GM12892 (cell line): Measurements from ENCODE around the gene FMN2.

Experiments
- DNase-seq: peaks from one replicate; pipeline ENCODE4 v3.0.0; 2011; ENCODE audit not compliant: insufficient read length
- FAIRE-seq: peaks from 2 replicates; lab custom pipeline; 2011; peaks lifted over from hg19 to GRCh38; lab: Jason Lieb, UNC
- POLR2A ChIP-seq: IDR thresholded peaks from 2 replicates; pipeline ENCODE4 v1.6.1; 2011; ENCODE audit warnings: low read depth, low read length, control low read depth
- POLR2AphosphoS5 ChIP-seq: IDR thresholded peaks from 2 replicates; pipeline ENCODE4 v1.6.1; 2011; ENCODE audit warnings: low read depth, low read length, control low read depth
- TAF1 ChIP-seq: IDR thresholded peaks from 2 replicates; pipeline ENCODE4 v1.6.1; 2011; ENCODE audit warnings: low read depth, mild to moderate bottlenecking, control low read depth, low read length, borderline replicate concordance

FMN2 gene

DNA sequence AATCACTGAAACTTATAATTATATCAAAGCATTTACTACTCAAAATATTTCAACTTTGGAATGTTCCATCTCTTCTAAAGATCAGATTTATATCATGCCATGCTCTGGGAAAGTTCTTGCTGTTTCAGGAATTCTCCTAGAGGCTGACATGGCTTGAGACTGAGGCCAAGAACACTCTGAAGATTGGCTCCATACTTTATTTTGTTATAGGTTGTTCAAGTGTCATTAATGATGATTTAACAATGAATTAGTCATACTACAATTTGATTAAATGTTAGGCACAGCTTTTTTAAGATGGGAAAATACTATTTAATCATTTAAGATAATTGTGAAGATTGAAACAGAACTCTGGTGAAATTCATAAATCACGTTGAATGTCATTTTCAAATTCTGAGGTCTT lies 264.9 kb downstream of the FMN2 start:
- DNase-seq (no peak), FAIRE-seq (no peak)
- TF ChIP-seq POLR2AphosphoS5 (no peak), POLR2A (no peak), TAF1 (no peak)

DNA sequence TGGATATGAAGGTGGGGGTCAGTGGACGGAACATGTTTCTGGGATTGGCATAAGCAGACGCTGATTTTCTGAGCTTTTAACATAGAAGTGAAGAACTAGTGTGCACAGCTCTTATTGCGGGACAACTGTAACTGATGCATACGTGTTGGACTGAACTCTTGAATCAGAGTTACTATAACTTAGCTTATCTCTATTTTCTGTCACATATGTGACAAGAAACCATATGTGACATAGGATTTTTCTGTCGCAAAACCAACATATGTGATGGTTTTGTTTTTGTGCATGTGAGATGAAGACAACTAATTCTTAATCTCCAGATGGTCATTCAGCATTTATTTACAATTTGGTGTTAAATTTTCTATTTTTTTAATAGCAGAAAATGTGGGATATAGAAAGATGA lies 270.4 kb downstream of the FMN2 start:
- TF ChIP-seq POLR2AphosphoS5 (no peak), POLR2A (no peak), TAF1 (no peak)
- DNase-seq (no peak), FAIRE-seq (no peak)

DNA sequence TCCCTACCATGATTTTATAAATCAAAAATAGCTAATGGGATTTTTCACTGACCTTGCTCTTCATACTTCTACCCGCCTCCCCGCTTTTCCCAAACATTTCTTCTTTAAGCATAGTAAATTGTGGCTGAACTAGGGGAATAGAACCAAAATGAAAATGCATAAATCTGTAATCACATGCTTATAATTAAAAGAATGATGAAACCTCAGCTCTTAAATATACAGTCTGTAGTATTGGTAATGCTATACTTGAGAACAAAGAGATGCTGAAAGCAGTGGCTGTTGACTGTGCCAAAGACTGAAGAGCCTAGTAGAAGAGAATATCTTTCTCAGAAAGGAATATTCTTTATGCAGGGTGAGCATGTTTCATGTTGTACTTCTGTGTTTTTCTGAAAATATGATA lies 271.1 kb downstream of the FMN2 start:
- FAIRE-seq (no peak), DNase-seq (no peak)
- no peak for TF ChIP-seq POLR2A
- no peak for TF ChIP-seq POLR2AphosphoS5

DNA sequence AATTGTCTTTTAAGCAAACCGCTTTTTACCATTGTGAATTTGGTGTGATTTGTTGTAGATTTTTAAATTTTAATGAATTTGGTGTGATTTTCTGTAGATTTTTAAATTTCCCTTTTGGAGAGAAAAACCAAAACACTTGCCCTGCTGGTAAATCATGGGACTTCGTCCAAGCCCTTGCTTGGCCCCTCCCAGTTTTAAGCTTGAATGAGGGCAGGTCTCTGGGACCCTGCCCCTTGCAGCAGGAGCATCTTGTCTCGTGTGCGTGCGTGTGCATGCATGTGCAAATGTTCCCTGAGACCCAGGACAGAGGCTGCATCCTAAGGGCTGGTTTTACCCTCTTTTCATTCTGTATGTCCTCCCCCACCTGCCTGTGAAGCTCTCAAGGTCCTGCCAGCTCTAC lies 271.6 kb downstream of the FMN2 start:
- FAIRE-seq = no peak
- DNase-seq = no peak
- no peak for TF ChIP-seq POLR2A
- TF ChIP-seq TAF1 = no peak
- TF ChIP-seq POLR2AphosphoS5 = no peak

DNA sequence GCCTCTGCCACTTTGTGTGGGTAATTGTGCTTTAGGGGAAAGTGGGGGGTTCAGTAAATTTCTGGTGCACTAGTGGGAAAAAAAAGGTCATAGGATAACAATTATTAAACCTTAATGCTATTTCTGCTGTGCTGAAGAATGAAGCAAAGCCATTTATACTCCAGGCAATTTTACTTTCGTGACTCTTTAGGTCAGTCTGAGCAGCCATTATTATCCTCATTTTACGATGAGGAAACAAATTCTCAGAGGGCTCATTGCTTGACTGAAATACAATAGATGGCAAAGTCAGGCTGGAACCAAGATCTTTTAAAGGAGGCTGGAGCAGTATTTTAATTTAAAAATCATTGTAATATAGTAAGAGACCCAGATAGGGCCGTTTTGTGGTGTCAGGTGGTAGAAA lies 272.2 kb downstream of the FMN2 start:
- TF ChIP-seq TAF1 (no peak), POLR2AphosphoS5 (no peak), POLR2A (no peak)
- FAIRE-seq (no peak), DNase-seq (no peak)

DNA sequence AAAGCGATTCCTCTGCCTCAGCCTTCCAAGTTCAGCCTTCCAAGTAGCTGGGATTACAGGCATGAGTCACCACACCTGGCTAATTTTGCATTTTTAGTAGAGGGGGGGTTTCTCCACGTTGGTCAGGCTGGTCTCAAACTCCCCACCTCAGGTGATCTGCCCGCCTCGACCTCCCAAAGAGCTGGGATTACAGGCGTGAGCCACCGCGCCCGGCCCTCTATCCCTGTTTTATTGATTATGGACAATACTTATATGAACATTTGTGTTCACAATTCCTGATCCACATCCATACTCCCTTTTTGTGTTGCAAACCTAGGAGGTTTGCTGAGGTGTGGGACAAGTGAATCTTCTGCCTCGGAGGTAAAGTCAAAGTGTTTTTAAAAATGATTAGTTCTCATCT lies 275.0 kb downstream of the FMN2 start:
- TF ChIP-seq POLR2AphosphoS5 = no peak
- TF ChIP-seq POLR2A = no peak
- no peak for TF ChIP-seq TAF1
- DNase-seq (no peak), FAIRE-seq (no peak)

DNA sequence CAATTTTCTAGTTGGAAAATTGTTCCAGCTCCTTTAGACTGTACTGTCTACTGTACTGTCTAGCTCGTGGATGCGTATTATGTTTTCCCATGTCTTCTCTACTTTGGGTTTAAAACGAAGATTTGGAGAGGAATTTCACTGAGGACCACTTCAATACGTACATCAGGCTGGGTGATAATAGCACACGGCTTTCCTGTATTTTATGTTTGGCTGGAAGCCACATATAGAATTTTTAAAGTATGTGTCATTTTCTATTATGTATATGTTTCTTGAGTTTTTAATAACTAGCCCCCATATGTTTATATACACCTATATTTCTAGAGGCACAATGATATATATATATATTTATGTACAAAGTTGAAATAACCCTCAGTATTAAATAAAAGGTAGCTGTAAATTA lies 293.9 kb downstream of the FMN2 start:
- no peak for DNase-seq
- no peak for FAIRE-seq
- TF ChIP-seq POLR2A (no peak), TAF1 (no peak), POLR2AphosphoS5 (no peak)

DNA sequence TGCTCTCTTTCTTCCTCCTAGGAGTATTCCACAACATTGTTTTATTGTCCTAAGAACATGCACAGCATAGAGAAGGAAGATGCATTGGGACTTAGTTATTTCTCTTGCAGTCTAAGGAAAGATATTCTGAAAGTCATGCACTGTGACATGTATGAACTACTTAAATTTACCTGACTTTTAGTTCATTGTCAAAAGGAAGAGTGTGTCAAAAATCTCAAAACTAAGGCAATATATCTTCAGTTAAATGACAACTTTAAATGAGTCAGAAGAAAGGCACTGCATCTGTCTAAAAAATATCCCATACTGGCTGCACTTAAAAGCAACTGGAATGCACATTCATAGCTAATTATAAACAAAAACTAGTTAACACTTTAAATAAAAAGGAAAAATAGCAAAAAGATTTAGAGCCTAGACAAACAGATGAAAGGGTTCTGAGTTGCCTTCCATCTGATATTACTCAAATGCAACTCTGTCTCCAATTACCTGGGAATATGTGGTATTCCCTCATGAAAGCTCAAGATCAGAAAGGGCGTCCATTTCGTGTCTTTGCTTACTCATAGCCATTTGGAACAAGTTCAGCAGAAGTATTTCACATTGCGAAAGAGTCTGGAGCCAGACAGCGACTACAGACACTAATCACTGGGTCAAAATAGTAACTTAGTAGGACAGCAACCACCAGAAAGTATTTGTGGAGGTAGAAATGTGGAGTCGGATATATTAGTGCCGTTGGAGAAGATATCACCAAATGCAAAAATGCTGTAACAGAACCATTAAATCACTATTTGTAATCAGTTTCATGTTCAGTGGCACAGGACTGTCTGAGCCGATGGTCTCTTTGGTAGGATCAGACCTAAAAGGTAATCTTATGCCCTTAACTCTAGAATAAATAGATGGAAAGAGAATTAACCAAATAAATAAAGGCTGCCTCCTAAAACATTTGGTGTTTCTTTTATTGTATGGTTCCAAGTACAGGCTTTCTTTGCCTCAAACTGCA lies 294.6 kb downstream of the FMN2 start:
- TF ChIP-seq TAF1 (no peak), POLR2AphosphoS5 (no peak), POLR2A (no peak)
- FAIRE-seq (no peak), DNase-seq (no peak)

DNA sequence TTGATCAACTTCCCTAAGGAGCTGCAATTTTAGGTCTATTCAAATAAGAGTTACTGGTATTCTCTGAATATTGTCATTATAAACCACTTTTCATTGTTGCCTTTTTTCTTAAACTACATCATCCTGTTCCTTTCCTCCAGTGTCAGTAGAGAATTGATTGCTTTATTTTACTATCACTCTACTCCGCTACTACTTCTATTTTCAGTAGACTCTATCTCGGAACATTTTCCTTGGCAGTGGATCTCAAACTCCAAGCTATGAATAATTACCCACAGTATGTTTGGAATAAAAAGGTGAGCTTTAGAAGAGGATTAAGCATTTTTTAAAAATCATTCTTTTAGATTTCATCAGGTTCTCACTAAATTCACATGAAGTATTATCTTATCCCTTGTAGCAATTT lies 295.4 kb downstream of the FMN2 start:
- TF ChIP-seq POLR2AphosphoS5 (no peak), POLR2A (no peak), TAF1 (no peak)
- FAIRE-seq = no peak
- no peak for DNase-seq

DNA sequence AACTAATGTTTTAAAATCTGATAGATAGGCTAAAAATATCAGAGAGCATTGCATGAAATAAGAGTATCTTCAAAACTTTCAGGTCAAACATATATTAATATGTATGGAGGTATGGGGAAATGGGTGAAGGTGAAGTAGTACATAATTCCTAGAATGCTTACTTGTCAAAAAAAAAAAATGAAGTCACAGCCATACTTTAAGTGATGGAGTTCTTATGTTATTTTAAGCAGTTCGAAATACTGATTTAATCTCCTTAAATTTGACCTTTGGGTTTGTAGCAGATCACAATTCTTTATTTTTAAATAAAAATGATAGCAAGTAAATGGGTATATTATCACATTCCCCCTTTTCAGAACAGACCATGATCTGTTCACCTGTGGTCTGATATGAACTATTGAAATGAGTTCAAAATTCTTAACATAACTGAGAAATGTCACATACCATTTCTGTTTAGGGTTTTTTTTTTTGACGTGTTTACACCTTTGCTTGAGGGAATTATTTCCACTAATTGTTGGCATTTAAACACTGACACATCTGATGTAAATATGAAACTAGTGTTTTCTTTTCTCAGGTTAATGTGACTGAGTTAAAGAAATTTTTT lies 300.1 kb downstream of the FMN2 start:
- FAIRE-seq (no peak), DNase-seq (no peak)
- TF ChIP-seq TAF1 = no peak
- TF ChIP-seq POLR2A = no peak
- TF ChIP-seq POLR2AphosphoS5 = no peak

DNA sequence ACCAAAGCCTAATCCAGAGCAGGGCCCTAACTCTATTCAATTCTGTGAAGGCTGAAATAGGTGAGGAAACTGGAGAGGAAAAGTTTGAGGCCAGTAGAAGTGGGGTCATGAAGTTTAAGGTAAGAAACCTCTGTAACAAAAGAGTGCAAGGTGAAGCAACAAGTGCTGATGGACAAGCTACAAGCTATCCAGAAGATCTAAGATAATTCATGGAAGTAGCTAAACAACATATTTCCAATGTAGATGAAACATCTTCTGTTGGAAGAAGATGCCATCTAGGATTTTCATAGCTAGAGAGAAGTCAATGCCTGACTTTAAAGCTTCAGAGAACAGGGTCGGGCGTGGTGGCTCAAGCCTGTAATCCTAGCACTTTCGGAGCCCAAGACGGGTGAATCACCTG lies 302.7 kb downstream of the FMN2 start:
- TF ChIP-seq POLR2AphosphoS5 = no peak
- TF ChIP-seq TAF1 = no peak
- TF ChIP-seq POLR2A = no peak
- no peak for DNase-seq
- FAIRE-seq = no peak

DNA sequence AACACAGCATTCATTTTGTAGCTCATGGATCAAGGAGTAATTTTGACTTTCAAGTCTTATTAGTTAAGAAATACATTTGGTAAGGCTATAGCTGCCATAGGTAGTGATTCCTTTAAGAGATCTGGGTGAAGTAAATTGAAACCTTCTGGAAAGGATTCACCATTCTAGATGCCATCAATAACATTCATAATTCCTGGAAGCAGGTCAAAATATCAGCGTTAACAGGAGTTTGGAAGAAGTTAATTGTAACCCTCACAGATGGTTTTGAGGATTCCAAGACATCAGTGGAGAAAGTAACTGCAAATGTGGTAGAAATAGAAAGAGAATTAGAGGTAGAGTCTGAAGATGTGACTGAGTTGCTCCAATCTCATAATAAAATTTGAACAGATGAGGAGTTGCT lies 303.7 kb downstream of the FMN2 start:
- DNase-seq (no peak), FAIRE-seq (no peak)

More for the DNA sequence above, 303.7 kb downstream of the FMN2 start:
- TF ChIP-seq POLR2AphosphoS5 (no peak), POLR2A (no peak), TAF1 (no peak)
